ENCODE data around the gene ATXN2. TPM values are rescaled to one million over a fixed set of nuclear protein-coding genes. Genes with fewer than 3 reads are reported as not detected.

Gene ATXN2
- total RNA-seq, 2 donors from 2014 or later = 37.1 to 55.4 TPM

GRCh38 chr12:111426344-111427185, 172.6 kb downstream of the ATXN2 start:
- intact Hi-C loops (cut with DNase I) = no loop called here
- Histone ChIP-seq H3K27me3 (no peaks in the 10 kb centered on the region), H3K4me1 (peaks cover 2% of the 10 kb centered on the region), H3K4me3 (no peak overlapping the region), H3K9me3 (no peaks in the 10 kb centered on the region), H3K36me3 (replicated peaks in 1 of 2; ENCODE audit: insufficient read depth in 1 of 2, low read depth in 2 of 2) (no peaks in the 10 kb centered on the region), H3K27ac (no peak overlapping the region)
- 78 to 87% methylated on average over 11 of the region's 11 CpGs for WGBS, 2 donors
- ATAC-seq (no peak), DNase-seq (no peak)
- TF ChIP-seq POLR2A (IDR thresholded peaks at IDR 0.05) = no peak
- TF ChIP-seq CTCF (IDR thresholded peaks at IDR 0.05) = no peak

DNA sequence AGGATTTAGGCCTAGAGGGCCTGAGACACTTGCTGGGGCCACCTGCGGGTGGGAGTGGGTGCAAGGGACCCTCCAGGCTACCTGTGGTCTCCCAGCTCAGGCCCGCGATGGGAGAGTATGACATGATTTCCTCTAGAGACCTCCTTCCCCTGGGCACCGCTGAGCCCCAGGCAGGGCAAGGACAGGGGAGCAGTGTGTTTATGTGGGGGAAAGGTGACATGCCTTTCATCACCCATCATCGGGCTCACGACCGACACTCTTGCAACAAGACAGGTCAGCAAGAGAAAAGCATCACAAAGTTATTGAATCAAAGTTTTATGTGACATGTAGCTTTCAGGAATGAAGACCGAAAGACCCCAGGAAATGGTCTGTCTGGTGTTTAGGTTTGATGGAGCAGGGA, 173.5 kb downstream of the ATXN2 start:
- no peak for DNase-seq
- intact Hi-C loops (cut with DNase I) = no loop called here
- no peak overlapping the region for H3K4me3 ChIP-seq
- no peak for TF ChIP-seq POLR2A (IDR thresholded peaks at IDR 0.05)
- no peak for TF ChIP-seq CTCF (IDR thresholded peaks at IDR 0.05)
- H3K4me1 ChIP-seq = no peaks in the 10 kb centered on the region
- WGBS, 2 donors = 65 to 89% methylated on average over 8 of the region's 8 CpGs
- H3K27me3 ChIP-seq = no peaks in the 10 kb centered on the region
- no peak overlapping the region for H3K27ac ChIP-seq
- no peak for ATAC-seq
- no peaks in the 10 kb centered on the region for H3K9me3 ChIP-seq
- H3K36me3 ChIP-seq (replicated peaks in 1 of 2; ENCODE audit: insufficient read depth in 1 of 2, low read depth in 2 of 2) = no peaks in the 10 kb centered on the region

DNA sequence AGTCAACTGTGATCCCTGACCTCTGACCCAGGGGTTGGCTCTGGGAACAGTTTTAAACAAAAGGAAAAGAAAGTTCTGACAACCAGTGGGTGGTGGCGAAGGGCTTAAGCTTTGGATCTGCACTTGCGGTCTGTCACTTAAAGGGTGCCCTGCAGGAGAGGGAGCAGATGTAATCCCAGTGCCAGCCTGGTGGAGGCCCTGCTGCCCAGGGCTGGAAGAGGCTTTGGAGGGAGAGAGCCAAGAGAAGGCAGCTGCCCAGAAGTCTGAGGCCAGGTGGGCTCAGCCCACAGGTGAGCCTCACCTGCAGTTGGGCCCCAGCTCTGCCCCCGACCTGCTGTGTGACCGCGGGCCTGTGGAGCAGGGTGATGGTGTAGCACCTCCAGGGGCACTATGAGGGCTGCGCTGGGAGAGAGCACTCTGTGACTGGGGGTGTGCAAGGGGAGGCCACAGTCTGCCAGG, 174.3 kb downstream of the ATXN2 start:
- Histone ChIP-seq H3K4me3 (no peak overlapping the region), H3K27me3 (no peaks in the 10 kb centered on the region), H3K27ac (no peak overlapping the region), H3K4me1 (no peaks in the 10 kb centered on the region), H3K36me3 (replicated peaks in 1 of 2; ENCODE audit: insufficient read depth in 1 of 2, low read depth in 2 of 2) (no peaks in the 10 kb centered on the region), H3K9me3 (no peaks in the 10 kb centered on the region)
- no peak for DNase-seq
- TF ChIP-seq CTCF (IDR thresholded peaks at IDR 0.05) (no peak), POLR2A (IDR thresholded peaks at IDR 0.05) (no peak)
- intact Hi-C loops (cut with DNase I) = no loop called here
- WGBS, 2 donors = 91 to 100% methylated on average over 2 to 6 of the region's 6 CpGs
- no peak for ATAC-seq

DNA sequence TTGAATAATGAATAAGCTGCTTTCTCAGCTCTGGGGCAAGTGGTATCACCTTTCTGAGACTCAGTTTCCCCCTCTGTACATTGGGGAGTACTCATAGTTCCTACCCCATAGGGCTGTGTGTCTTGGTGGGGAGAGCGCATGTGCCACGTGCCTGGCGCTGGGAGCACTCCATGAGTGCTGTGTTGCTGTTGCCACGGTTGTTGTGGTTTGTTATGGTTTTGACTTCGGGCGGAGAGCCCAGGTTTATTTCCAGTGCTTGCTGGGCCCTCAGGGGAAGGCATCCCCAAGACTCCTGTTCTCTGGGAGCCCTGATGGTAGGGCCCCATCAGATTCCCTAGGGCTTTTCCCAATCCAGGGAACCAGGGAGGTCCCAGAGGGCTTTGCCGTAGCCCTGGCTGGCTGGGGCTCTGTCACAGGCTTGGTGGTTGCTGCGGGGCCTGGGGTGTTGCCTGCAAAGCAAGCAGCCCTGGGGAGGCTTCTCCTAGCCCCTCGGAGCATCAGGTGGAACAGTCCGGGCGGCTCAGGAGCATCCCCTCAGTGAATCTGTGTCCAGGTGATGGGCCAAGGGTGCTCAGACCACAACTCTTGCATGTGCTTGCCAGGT, 174.8 kb downstream of the ATXN2 start:
- Histone ChIP-seq H3K4me1 (no peaks in the 10 kb centered on the region), H3K36me3 (replicated peaks in 1 of 2; ENCODE audit: insufficient read depth in 1 of 2, low read depth in 2 of 2) (no peaks in the 10 kb centered on the region), H3K27ac (no peak overlapping the region), H3K9me3 (no peaks in the 10 kb centered on the region), H3K27me3 (no peaks in the 10 kb centered on the region), H3K4me3 (no peak overlapping the region)
- no peak for TF ChIP-seq POLR2A (IDR thresholded peaks at IDR 0.05)
- TF ChIP-seq CTCF (IDR thresholded peaks at IDR 0.05) = no peak
- DNase-seq = no peak
- ATAC-seq = no peak
- intact Hi-C loops (cut with DNase I) = no loop called here
- WGBS, 2 donors = 83 to 96% methylated on average over 8 to 11 of the region's 11 CpGs

Measured in body of pancreas (tissue), 4 donors.